Stimulated activated CD4-positive, alpha-beta T cell treated with anti-CD3 and anti-CD28 coated beads, Interleukin-4, amount 100 ng/mL, for 4 hours (primary cell): Measurements from ENCODE around the gene NKX2-3.

Source experiments
- DNase-seq, 2 experiments: peaks; one replicate each; pipeline ENCODE4 v3.0.0-alpha.2; 2020

NKX2-3 gene

DNA sequence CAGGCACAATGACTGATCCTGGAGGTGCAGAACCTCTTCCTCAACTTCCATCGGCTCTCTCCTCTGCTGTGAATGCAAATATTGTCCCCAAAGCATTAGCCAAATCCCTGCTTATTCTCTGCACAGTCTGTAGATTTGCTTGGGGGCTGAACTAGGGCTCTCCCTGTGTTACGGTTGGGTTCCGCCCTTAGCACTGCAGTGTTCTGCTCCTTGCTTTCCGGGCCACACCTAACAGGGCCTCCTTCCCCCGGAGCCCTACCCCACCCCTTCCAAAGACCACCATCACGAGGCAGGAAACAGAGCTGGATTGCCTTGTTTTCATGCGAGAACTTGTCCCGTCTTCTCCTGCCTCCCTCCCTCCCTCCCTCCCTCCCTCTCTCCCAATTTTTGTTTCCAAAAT, 50.9 kb downstream of the NKX2-3 start:
- DNase-seq, result no peak
